IPS-18a (cell line): ENCODE measurements around the gene ABCF2.

Source experiments
- H3K27ac ChIP-seq: one replicate; pipeline ENCODE4 v1.5.1; 2013; ENCODE audit warnings: low read length
- H3K27me3 ChIP-seq: one replicate; pipeline ENCODE4 v1.6.1; 2013; ENCODE audit warnings: mild to moderate bottlenecking, low read length; ENCODE audit not compliant: control insufficient read depth, insufficient read depth
- H3K36me3 ChIP-seq: one replicate; pipeline ENCODE4 v1.6.1; 2013; ENCODE audit warnings: low read depth, low read length; ENCODE audit not compliant: control insufficient read depth
- H3K4me1 ChIP-seq: one replicate; pipeline ENCODE4 v1.6.1; 2013; ENCODE audit warnings: low read depth, low read length; ENCODE audit not compliant: control insufficient read depth
- H3K4me3 ChIP-seq: one replicate; pipeline ENCODE4 v1.5.1; 2013; ENCODE audit warnings: low read length
- H3K9ac ChIP-seq: one replicate; pipeline ENCODE4 v1.6.1; 2013; ENCODE audit warnings: mild to moderate bottlenecking, low read length, moderate library complexity
- H3K9me3 ChIP-seq: one replicate; pipeline ENCODE4 v1.6.1; 2013; ENCODE audit warnings: low read depth, low read length; ENCODE audit not compliant: control insufficient read depth

The ABCF2 gene

GRCh38 chr7:151238924-151239836, 12.2 kb upstream of the ABCF2 start:
- Histone ChIP-seq H3K9ac (no peak overlapping the region), H3K9me3 (no peaks in the 10 kb centered on the region), H3K4me3 (no peak overlapping the region), H3K27me3 (peaks cover 7% of the 10 kb centered on the region), H3K27ac (no peak overlapping the region), H3K36me3 (peaks cover 11% of the 10 kb centered on the region), H3K4me1 (peaks cover 6% of the 10 kb centered on the region)

- Histone ChIP-seq H3K27ac (no peak overlapping the region), H3K9ac (no peak overlapping the region), H3K4me1 (peaks cover 3% of the 10 kb centered on the region), H3K9me3 (no peaks in the 10 kb centered on the region), H3K4me3 (no peak overlapping the region), H3K36me3 (peaks cover 11% of the 10 kb centered on the region), H3K27me3 (no peaks in the 10 kb centered on the region)
Observed at GRCh38 chr7:151238190-151238810, 11.3 kb upstream of the ABCF2 start.

DNA sequence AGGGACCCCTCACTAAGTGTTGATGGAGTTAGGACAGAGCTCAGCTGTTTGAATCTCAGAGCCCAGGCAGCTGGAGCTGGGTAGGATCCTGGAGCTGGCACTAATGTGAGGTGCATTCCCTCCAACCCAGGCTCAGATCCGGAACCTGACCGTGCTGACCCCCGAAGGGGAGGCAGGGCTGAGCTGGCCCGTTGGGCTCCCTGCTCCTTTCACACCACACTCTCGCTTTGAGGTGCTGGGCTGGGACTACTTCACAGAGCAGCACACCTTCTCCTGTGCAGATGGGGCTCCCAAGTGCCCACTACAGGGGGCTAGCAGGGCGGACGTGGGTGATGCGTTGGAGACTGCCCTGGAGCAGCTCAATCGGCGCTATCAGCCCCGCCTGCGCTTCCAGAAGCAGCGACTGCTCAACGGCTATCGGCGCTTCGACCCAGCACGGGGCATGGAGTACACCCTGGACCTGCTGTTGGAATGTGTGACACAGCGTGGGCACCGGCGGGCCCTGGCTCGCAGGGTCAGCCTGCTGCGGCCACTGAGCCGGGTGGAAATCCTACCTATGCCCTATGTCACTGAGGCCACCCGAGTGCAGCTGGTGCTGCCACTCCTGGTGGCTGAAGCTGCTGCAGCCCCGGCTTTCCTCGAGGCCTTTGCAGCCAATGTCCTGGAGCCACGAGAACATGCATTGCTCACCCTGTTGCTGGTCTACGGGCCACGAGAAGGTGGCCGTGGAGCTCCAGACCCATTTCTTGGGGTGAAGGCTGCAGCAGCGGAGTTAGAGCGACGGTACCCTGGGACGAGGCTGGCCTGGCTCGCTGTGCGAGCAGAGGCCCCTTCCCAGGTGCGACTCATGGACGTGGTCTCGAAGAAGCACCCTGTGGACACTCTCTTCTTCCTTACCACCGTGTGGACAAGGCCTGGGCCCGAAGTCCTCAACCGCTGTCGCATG, 10.5 kb upstream of the ABCF2 start:
- peaks cover 6% of the 10 kb centered on the region for H3K4me1 ChIP-seq
- no peak overlapping the region for H3K27ac ChIP-seq
- H3K9me3 ChIP-seq = no peaks in the 10 kb centered on the region
- H3K9ac ChIP-seq = no peak overlapping the region
- H3K4me3 ChIP-seq = no peak overlapping the region
- no peaks in the 10 kb centered on the region for H3K27me3 ChIP-seq
- peaks cover 11% of the 10 kb centered on the region for H3K36me3 ChIP-seq

DNA sequence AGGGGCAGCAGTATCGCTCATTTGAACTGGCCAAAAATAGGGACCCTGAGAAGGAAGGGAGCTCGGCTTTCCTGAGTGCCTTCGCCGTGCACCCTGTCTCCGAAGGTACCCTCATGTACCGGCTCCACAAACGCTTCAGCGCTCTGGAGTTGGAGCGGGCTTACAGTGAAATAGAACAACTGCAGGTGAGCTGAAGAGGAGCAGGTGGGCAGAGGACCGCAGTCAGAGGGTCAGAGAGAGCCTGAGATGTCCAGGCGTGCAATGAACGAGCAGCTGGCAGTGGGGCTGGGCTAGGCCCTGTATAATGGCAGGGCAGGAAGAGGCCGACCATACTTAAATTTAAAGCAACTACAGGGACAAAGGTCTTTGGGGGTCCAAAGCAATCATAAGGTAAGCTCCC, 9.4 kb upstream of the ABCF2 start:
- no peaks in the 10 kb centered on the region for H3K27me3 ChIP-seq
- H3K27ac ChIP-seq = no peak overlapping the region
- no peaks in the 10 kb centered on the region for H3K9me3 ChIP-seq
- H3K36me3 ChIP-seq = peaks cover 11% of the 10 kb centered on the region
- H3K4me1 ChIP-seq = peaks cover 10% of the 10 kb centered on the region
- no peak overlapping the region for H3K4me3 ChIP-seq
- H3K9ac ChIP-seq = no peak overlapping the region

- no peaks in the 10 kb centered on the region for H3K9me3 ChIP-seq
- H3K27ac ChIP-seq = no peak overlapping the region
- H3K36me3 ChIP-seq = peaks cover 11% of the 10 kb centered on the region
- H3K4me1 ChIP-seq = peaks cover 10% of the 10 kb centered on the region
- H3K9ac ChIP-seq = no peak overlapping the region
- H3K4me3 ChIP-seq = no peak overlapping the region
- H3K27me3 ChIP-seq = no peaks in the 10 kb centered on the region
Observed at GRCh38 chr7:151235091-151235787, 8.2 kb upstream of the ABCF2 start.

DNA sequence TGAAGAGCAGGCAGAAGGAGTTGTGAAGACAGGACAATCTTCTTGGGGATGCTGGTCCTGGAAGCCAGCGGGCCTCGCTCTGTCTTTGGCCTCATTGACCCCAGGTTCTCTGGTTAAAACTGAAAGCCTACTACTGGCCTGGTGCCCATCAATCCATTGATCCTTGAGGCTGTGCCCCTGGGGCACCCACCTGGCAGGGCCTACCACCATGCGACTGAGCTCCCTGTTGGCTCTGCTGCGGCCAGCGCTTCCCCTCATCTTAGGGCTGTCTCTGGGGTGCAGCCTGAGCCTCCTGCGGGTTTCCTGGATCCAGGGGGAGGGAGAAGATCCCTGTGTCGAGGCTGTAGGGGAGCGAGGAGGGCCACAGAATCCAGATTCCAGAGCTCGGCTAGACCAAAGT, 6.8 kb upstream of the ABCF2 start:
- Histone ChIP-seq H3K9ac (no peak overlapping the region), H3K27ac (no peak overlapping the region), H3K9me3 (no peaks in the 10 kb centered on the region), H3K36me3 (peaks cover 10% of the 10 kb centered on the region), H3K4me1 (peaks cover 10% of the 10 kb centered on the region), H3K27me3 (no peaks in the 10 kb centered on the region), H3K4me3 (peak overlapping the region; percentile 84)

DNA sequence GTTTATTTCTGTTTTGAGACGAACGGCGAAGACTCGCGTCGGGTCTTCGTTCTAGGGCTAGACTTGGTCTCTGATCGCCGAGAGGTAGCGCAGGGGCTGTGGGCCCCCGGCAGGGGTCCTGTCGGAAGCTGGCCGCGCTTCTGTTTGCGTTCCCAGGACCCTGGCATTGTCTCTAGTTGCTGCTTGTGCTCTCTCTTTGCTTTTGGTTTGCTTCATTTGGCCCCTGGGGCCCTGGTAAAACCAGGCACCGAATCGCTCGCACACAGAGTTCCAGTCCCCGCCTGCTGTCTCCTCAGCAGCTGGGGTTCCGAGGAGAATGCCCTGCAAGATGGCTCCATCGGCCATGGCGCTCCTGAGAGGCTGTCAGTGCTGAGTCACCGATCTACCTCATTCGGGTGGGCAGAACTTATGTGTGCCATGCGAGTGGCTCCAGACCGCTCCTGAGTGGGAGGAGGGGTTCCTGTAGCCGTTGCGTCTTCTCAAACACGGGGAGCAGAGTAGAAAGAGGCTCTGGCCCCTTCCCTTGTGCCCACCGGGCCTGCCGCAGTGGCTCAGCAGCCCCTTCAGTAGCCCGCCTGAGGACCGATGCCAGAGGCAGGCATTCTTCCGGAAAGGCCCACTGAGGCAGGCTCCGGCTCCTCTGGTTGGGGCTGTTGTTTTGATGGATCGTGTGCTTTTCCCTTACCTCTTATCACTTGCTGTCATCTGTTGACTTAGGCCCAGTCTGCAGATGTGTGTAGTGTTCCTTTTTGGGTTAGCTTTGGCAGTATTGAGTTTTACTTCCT, 6.1 kb upstream of the ABCF2 start:
- peaks cover 12% of the 10 kb centered on the region for H3K4me1 ChIP-seq
- H3K27ac ChIP-seq = no peak overlapping the region
- H3K4me3 ChIP-seq = peak overlapping the region; percentile 84

GRCh38 chr7:151232091-151232916, 5.3 kb upstream of the ABCF2 start, which contains the start of gene CHPF2:
Gene CHPF2, plus strand, starts transcription at chr7:151232483. Its CDS starts 1,529 bp downstream, at chr7:151234012.
- Histone ChIP-seq H3K4me3 (peak within 1 kb of the TSS; percentile 84), H3K27me3 (no peaks in the 10 kb centered on the region), H3K4me1 (peaks cover 14% of the 10 kb centered on the region), H3K36me3 (peaks cover 8% of the 10 kb centered on the region), H3K9me3 (no peaks in the 10 kb centered on the region), H3K9ac (peak within 1 kb of the TSS; percentile 68), H3K27ac (no peak within 1 kb of the TSS)

More for the DNA sequence above, 6.1 kb upstream of the ABCF2 start:
- Histone ChIP-seq H3K9me3 (no peaks in the 10 kb centered on the region), H3K9ac (peak overlapping the region; percentile 68), H3K27me3 (no peaks in the 10 kb centered on the region), H3K36me3 (peaks cover 8% of the 10 kb centered on the region)

- Histone ChIP-seq H3K4me1 (peaks cover 14% of the 10 kb centered on the region), H3K27me3 (no peaks in the 10 kb centered on the region), H3K36me3 (no peaks in the 10 kb centered on the region), H3K4me3 (no peak overlapping the region), H3K9ac (no peak overlapping the region), H3K27ac (no peak overlapping the region), H3K9me3 (no peaks in the 10 kb centered on the region)
Observed at GRCh38 chr7:151231080-151231479, 4.1 kb upstream of the ABCF2 start.

GRCh38 chr7:151229249-151229648, 2.2 kb upstream of the ABCF2 start:
- no peak overlapping the region for H3K4me3 ChIP-seq
- H3K27me3 ChIP-seq = no peaks in the 10 kb centered on the region
- H3K27ac ChIP-seq = no peak overlapping the region
- peaks cover 7% of the 10 kb centered on the region for H3K36me3 ChIP-seq
- H3K4me1 ChIP-seq = peaks cover 14% of the 10 kb centered on the region
- no peaks in the 10 kb centered on the region for H3K9me3 ChIP-seq
- H3K9ac ChIP-seq = no peak overlapping the region
